Right lobe of liver (tissue), 6 donors: Measurements from ENCODE around the gene ELOB. TPM values are rescaled to one million over a fixed set of nuclear protein-coding genes. Genes with fewer than 3 reads are reported as not detected.

Experiments used
- ATAC-seq, 4 donors: fragments of 200-7000 bp; cut with Tn5 transposase; one replicate each; pipeline ENCODE4 v1.9.1; 2020; ENCODE audit warnings: mild to moderate bottlenecking in 4 of 4, moderate library complexity in 4 of 4
- DNase-seq, 3 donors: peaks; one replicate each; pipeline ENCODE4 v3.0.0-alpha.2; 2020
- H3K27ac ChIP-seq, 3 donors: fragments of 200-600 bp; one replicate each; pipeline ENCODE4 v1.8.0; 2022
- H3K27me3 ChIP-seq, 2 donors: fragments of 200-600 bp; one replicate each; pipeline ENCODE4 v1.8.0; 2022
- H3K36me3 ChIP-seq, 4 donors: fragments of 200-600 bp; sonication (generic) in 1 of 4; one replicate each; pipeline versions ENCODE4 v1.5.1 to v1.8.0; 2017 to 2022; ENCODE audit warnings: control low read depth in 1 of 4
- H3K4me1 ChIP-seq, 4 donors: fragments of 200-600 bp; sonication (generic) in 1 of 4; one replicate each; pipeline versions ENCODE4 v1.5.1 to v1.8.0; 2017 to 2022; ENCODE audit warnings: control low read depth in 1 of 4
- H3K4me3 ChIP-seq, 3 donors: fragments of 200-600 bp; one replicate each; pipeline ENCODE4 v1.8.0; 2022
- H3K9me3 ChIP-seq, 4 donors: fragments of 200-600 bp; sonication (generic) in 1 of 4; one replicate each; pipeline versions ENCODE4 v1.5.1 to v1.8.0; 2017 to 2022; ENCODE audit warnings: control low read depth in 1 of 4
- CTCF ChIP-seq, 4 donors: fragments of 200-600 bp in 3 of 4; fragments of 450-650 bp in 1 of 4; IDR thresholded peaks; one replicate each; pipeline versions ENCODE4 v1.5.1 to v1.8.0; 2016 to 2022; ENCODE audit warnings: antibody characterized with exemption in 4 of 4, mild to moderate bottlenecking in 2 of 4
- POLR2A ChIP-seq: fragments of 450-650 bp; IDR thresholded peaks from one replicate; pipeline ENCODE4 v1.6.1; 2017; ENCODE audit warnings: antibody characterized with exemption, mild to moderate bottlenecking
- WGBS: methylation state at CpG from one replicate; pipeline ENCODE4 v1.1.6; 2018; ENCODE audit warnings: low coverage, low lambda C conversion rate; ENCODE audit not compliant: insufficient coverage; ENCODE audit errors: missing lambda C conversion rate; 5-methylcytosine and 5-hydroxymethylcytosine counted together
- intact Hi-C, 2 donors: fragments of 100-400 bp; cut with DNase I; formaldehyde crosslinking; loops; one replicate each; pipeline versions ENCODE4 v1.11.2 to v1.14.1; 2022
- total RNA-seq, 6 experiments: library from RNA; depleted of rRNA in 2 of 6; stranded (reverse); fragments of >200 nt in 2 of 6; fragmentation: NEBNext Ultra II Directional in 3 of 6; extraction: Animal tissue kit (Norgen Biotek cat#: 25700) in 3 of 6; gene quantifications; one replicate each; pipeline versions ENCODE4 v1.1.0 to v1.2.4, GENCODE V29; 2016 to 2023
- donor health status: DM: no; HTN: yes; CAD: no.
- donor health status: DM: no; HTN: no; CAD: no.
- donor health status: DM: no; HTN: no; CAD: no.
- donor health status: DM: no; HTN: yes; CAD: no.
- donor health status: DM: no; HTN: yes; CAD: no.

ELOB gene
- total RNA-seq, 6 experiments from 2014 or later, result 97.5 to 521 (median 122) TPM

- Histone ChIP-seq H3K9me3 (no peaks in the 10 kb centered on the region), H3K27ac (no peak overlapping the region), H3K27me3 (no peaks in the 10 kb centered on the region), H3K4me3 (no peak overlapping the region), H3K36me3 (peaks cover 27 to 55% (median 42%) of the 10 kb centered on the region in 4 donors), H3K4me1 (peaks cover 0 to 24% (median 4%) of the 10 kb centered on the region in 4 donors)
- TF ChIP-seq CTCF (IDR thresholded peaks at IDR 0.05) (no peak), POLR2A (no peak)
- ATAC-seq (no peak), DNase-seq (peak in 1 of 3 donors; percentile 13)
- 71% methylated on average over 6 of the region's 11 CpGs for WGBS
- intact Hi-C loops, result no loop called here
Measured at GRCh38 chr16:2757344-2757743, 19.7 kb downstream of the ELOB start.

- Histone ChIP-seq H3K4me3 (no peak overlapping the region), H3K36me3 (peaks cover 20 to 46% (median 34%) of the 10 kb centered on the region in 4 donors), H3K9me3 (no peaks in the 10 kb centered on the region), H3K27ac (no peak overlapping the region), H3K4me1 (peaks cover 0 to 28% (median 9%) of the 10 kb centered on the region in 4 donors), H3K27me3 (no peaks in the 10 kb centered on the region)
- no peak for ATAC-seq
- DNase-seq, result peak in 2 of 3 donors; percentile 42 to 50
- intact Hi-C loops, result no loop called here
- 91% methylated on average over 12 of the region's 30 CpGs for WGBS
- no peak for TF ChIP-seq CTCF (IDR thresholded peaks at IDR 0.05)
- no peak for TF ChIP-seq POLR2A
Measured at GRCh38 chr16:2756288-2757015, 20.6 kb downstream of the ELOB start.

- Histone ChIP-seq H3K4me3 (peak overlapping the region in 1 of 3 donors; percentile 75), H3K27ac (no peak overlapping the region), H3K9me3 (no peaks in the 10 kb centered on the region), H3K27me3 (no peaks in the 10 kb centered on the region), H3K4me1 (peaks cover 0 to 32% (median 10%) of the 10 kb centered on the region in 4 donors), H3K36me3 (peaks cover 10 to 33% (median 25%) of the 10 kb centered on the region in 4 donors)
- WGBS, result 10% methylated on average over 3 of the region's 3 CpGs
- DNase-seq (no peak), ATAC-seq (no peak)
- intact Hi-C loops, result no loop called here
- no peak for TF ChIP-seq CTCF (IDR thresholded peaks at IDR 0.05)
- no peak for TF ChIP-seq POLR2A
Measured at GRCh38 chr16:2755158-2755557, 21.9 kb downstream of the ELOB start.

- H3K4me3 ChIP-seq, result peak overlapping the region; percentile 75 to 98 (median 95)
- H3K36me3 ChIP-seq, result peaks cover 4 to 19% (median 13%) of the 10 kb centered on the region in 4 donors
- 0% methylated on average over 7 of the region's 7 CpGs for WGBS
- H3K27me3 ChIP-seq, result no peaks in the 10 kb centered on the region
- H3K27ac ChIP-seq, result peak overlapping the region in 2 of 3 donors; percentile 99
- intact Hi-C loops, result no loop called here
- H3K4me1 ChIP-seq, result peaks cover 0 to 32% (median 10%) of the 10 kb centered on the region in 4 donors
- H3K9me3 ChIP-seq, result no peaks in the 10 kb centered on the region
- TF ChIP-seq CTCF (IDR thresholded peaks at IDR 0.05), result no peak
- TF ChIP-seq POLR2A, result no peak
- DNase-seq (peak in 1 of 3 donors; percentile 41), ATAC-seq (no peak)
Measured at GRCh38 chr16:2753733-2754020, 23.4 kb downstream of the ELOB start.
